ENCODE results near the gene HBG1.

Gene HBG1

DNA sequence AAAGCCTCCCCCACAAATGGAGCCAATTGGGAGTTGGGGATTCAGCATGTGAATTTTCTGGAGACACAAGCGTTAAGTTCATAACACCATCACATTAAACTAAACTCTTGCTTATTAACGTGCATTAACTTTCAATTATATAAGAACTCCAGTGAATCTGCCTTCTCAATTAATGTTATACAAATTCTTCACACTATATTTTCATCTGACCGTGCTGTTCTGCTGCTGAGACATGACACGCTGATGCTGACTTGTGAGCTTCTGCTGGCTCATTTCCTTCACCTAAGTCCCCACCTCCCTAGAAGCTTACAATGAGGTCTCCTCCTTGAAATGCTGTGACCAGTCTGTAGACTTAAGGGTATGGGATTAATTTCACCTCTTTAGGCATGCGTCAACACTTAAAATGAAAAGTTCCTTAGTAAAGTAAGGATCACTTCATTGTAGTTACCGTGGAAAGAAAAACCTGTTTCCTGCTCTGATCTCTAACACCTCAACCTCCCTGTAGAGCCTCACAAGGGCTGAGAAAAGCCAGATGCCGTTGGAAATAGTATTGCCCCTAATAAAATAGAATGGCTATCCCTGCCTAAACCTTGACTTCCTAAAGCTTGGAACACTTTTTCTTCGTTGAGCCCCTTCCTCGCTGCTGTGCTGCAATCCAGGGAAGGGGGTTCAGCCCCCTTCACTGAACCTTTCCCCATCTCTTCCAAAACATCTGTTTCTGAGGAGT is 2.7 kb upstream of the HBG1 start:
- TF ChIP-seq POLR2AphosphoS5 (IDR thresholded peaks at IDR 0.05; ENCODE audit: low read depth, low read length) (no peak), SIN3A (IDR thresholded peaks at IDR 0.05; ENCODE audit: borderline replicate concordance, insufficient read depth, low read length) (no peak), TAF1 (IDR thresholded peaks at IDR 0.05; ENCODE audit: borderline replicate concordance, insufficient read depth, low read length) (no peak)
- TF ChIP-seq, protein P1, sequence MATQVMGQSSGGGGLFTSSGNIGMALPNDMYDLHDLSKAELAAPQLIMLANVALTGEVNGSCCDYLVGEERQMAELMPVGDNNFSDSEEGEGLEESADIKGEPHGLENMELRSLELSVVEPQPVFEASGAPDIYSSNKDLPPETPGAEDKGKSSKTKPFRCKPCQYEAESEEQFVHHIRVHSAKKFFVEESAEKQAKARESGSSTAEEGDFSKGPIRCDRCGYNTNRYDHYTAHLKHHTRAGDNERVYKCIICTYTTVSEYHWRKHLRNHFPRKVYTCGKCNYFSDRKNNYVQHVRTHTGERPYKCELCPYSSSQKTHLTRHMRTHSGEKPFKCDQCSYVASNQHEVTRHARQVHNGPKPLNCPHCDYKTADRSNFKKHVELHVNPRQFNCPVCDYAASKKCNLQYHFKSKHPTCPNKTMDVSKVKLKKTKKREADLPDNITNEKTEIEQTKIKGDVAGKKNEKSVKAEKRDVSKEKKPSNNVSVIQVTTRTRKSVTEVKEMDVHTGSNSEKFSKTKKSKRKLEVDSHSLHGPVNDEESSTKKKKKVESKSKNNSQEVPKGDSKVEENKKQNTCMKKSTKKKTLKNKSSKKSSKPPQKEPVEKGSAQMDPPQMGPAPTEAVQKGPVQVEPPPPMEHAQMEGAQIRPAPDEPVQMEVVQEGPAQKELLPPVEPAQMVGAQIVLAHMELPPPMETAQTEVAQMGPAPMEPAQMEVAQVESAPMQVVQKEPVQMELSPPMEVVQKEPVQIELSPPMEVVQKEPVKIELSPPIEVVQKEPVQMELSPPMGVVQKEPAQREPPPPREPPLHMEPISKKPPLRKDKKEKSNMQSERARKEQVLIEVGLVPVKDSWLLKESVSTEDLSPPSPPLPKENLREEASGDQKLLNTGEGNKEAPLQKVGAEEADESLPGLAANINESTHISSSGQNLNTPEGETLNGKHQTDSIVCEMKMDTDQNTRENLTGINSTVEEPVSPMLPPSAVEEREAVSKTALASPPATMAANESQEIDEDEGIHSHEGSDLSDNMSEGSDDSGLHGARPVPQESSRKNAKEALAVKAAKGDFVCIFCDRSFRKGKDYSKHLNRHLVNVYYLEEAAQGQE (IDR thresholded peaks at IDR 0.05; ENCODE audit: insufficient read depth in 1 of 2, low read depth in 2 of 2, low read length in 2 of 2) = no peak

DNA sequence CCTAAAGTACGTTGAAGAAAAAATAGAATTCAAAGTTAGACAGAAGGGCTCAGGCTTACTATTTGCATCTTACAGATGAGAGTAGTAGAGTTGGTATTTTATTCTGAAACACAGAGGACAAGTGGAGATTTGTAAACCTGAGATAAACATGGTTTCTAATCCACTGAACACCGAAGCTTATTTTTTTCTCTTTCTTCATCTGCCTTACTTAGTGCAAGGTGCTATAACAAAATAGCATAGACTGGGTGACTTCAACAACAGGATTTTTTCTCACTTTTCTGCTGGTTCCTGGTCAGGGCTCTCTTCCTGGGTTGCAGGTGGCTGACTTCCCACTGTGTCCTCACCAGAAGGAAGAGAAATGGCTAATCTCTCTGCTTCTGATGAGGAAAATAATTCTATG is 2.1 kb upstream of the HBG1 start:
- TF ChIP-seq, protein P1 (IDR thresholded peaks at IDR 0.05; ENCODE audit: insufficient read depth in 1 of 2, low read depth in 2 of 2, low read length in 2 of 2) = no peak
- TF ChIP-seq FOXP2 (optimal IDR thresholded peaks at IDR 0.05; ENCODE audit: borderline replicate concordance, extremely low read depth, extremely low read length, insufficient read depth) = no peak

DNA sequence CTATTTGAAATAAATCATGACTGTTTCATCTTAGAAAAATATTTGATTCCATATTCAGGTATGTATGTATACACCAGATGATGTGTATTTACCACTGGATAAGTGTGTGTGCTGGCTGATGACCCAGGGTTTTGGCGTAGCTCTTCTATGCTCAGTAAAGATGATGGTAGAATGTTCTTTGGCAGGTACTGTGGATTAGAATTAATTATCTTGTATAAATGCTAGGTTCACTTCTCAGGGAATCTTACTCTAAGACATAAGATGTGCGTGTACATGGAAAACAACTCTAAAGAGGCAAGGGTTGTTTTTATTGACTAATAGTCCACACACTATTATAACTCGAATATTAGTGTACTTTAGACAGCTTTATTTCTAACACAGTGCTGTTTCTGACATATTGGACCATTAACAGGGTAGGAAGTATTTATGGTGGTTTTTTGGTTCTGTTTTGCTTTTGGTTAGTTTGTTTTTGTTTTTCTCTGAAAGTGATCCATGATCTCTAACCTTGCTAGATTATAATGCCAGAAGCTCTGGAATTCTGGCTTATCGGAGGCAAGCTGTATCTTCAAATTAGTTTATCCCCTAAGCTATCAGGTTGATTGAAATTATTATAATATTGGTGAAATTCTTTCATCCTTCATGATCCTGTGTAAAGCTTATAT is 1.0 kb upstream of the HBG1 start:
- no peak for TF ChIP-seq POLR2AphosphoS5 (IDR thresholded peaks at IDR 0.05; ENCODE audit: low read depth, low read length)
- TF ChIP-seq, protein P1 (IDR thresholded peaks at IDR 0.05; ENCODE audit: insufficient read depth in 1 of 2, low read depth in 2 of 2, low read length in 2 of 2) = no peak
- no peak for TF ChIP-seq SIN3A (IDR thresholded peaks at IDR 0.05; ENCODE audit: borderline replicate concordance, insufficient read depth, low read length)
- TF ChIP-seq FOXP2 (optimal IDR thresholded peaks at IDR 0.05; ENCODE audit: borderline replicate concordance, extremely low read depth, extremely low read length, insufficient read depth) = no peak
- TF ChIP-seq TAF1 (IDR thresholded peaks at IDR 0.05; ENCODE audit: borderline replicate concordance, insufficient read depth, low read length) = no peak

DNA sequence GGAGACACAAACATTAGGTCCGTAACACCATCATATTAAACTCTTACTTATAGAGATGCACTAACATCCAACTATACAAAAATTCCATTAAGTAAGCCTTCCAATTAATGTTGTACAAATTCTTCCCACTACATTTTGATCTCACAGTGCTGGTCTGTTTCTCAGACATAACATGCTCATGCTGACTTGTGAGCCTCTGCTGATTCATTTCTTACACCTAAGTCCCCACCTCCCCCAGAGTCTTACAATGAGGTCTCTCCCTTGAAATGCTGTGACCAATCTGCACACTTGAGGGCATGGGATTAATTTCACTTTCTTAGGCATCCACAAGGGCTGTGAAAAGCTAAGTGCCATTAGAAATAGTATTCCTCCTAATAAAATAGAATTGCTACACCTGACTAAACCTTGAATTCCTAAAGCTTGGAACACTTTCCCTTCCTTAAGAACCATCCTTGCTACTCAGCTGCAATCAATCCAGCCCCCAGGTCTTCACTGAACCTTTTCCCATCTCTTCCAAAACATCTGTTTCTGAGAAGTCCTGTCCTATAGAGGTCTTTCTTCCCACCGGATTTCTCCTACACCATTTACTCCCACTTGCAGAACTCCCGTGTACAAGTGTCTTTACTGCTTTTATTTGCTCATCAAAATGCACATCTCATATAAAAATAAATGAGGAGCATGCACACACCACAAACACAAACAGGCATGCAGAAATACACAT is 2.0 kb downstream of the HBG1 start:
- TF ChIP-seq, protein P1 (IDR thresholded peaks at IDR 0.05; ENCODE audit: insufficient read depth in 1 of 2, low read depth in 2 of 2, low read length in 2 of 2) = no peak
- no peak for TF ChIP-seq TAF1 (IDR thresholded peaks at IDR 0.05; ENCODE audit: borderline replicate concordance, insufficient read depth, low read length)
- TF ChIP-seq POLR2AphosphoS5 (IDR thresholded peaks at IDR 0.05; ENCODE audit: low read depth, low read length) = no peak
- no peak for TF ChIP-seq SIN3A (IDR thresholded peaks at IDR 0.05; ENCODE audit: borderline replicate concordance, insufficient read depth, low read length)
- TF ChIP-seq FOXP2 (optimal IDR thresholded peaks at IDR 0.05; ENCODE audit: borderline replicate concordance, extremely low read depth, extremely low read length, insufficient read depth) = no peak

Measured in PFSK-1 (cell line).